Psoas muscle (tissue), 8 donors: ENCODE measurements around the gene C4B. TPM values are rescaled to one million over a fixed set of nuclear protein-coding genes. Genes with fewer than 3 reads are reported as not detected.
A peak's percentile ranks its signal among the peaks of the same experiment; 100 is the strongest.
"Not testable (repeated sequence)": the region's sequence is repeated elsewhere in the genome, so short reads cannot be mapped to it uniquely, and the experiment has no call there.

Source experiments
- ATAC-seq, 4 donors: fragments of 200-7000 bp; cut with Tn5 transposase; one replicate each; pipeline ENCODE4 v1.9.1; 2020; ENCODE audit warnings: moderate library complexity in 3 of 4, mild to moderate bottlenecking in 2 of 4
- DNase-seq, 2 donors: peaks; one replicate each; pipeline ENCODE4 v3.0.0-alpha.2; 2020
- H3K27ac ChIP-seq: fragments of 200-600 bp; one replicate; pipeline ENCODE4 v1.8.0; 2022
- H3K27me3 ChIP-seq, 3 donors: fragments of 200-600 bp in 1 of 3; one replicate each; pipeline versions ENCODE4 v1.6.1 to v1.8.0; 2013 to 2022; ENCODE audit warnings: low read length in 2 of 3, mild to moderate bottlenecking in 2 of 3, moderate library complexity in 1 of 3; ENCODE audit not compliant: insufficient read depth in 3 of 3
- H3K36me3 ChIP-seq, 2 donors: fragments of 200-600 bp in 1 of 2; one replicate each; pipeline versions ENCODE4 v1.6.1 to v1.8.0; 2013 to 2022; ENCODE audit warnings: low read depth in 1 of 2, mild to moderate bottlenecking in 1 of 2, moderate library complexity in 1 of 2; ENCODE audit not compliant: insufficient read depth in 1 of 2
- H3K4me1 ChIP-seq: fragments of 200-600 bp; one replicate; pipeline ENCODE4 v1.8.0; 2022
- H3K4me3 ChIP-seq: fragments of 200-600 bp; one replicate; pipeline ENCODE4 v1.8.0; 2022; ENCODE audit warnings: mild to moderate bottlenecking
- H3K9me3 ChIP-seq: fragments of 200-600 bp; one replicate; pipeline ENCODE4 v1.8.0; 2022
- CTCF ChIP-seq: fragments of 200-600 bp; IDR thresholded peaks from one replicate; pipeline ENCODE4 v1.8.0; 2022; ENCODE audit warnings: antibody characterized with exemption
- WGBS, 3 donors: extraction: QIAGEN DNeasy Blood & Tissue Kit; methylation state at CpG; one replicate each; pipeline versions ENCODE4 v1.1.6 to v1.1.7; 2013; 5-methylcytosine and 5-hydroxymethylcytosine counted together
- intact Hi-C, 2 donors: fragments of 100-400 bp; cut with DNase I; formaldehyde crosslinking; loops; one replicate each; pipeline versions ENCODE4 v1.11.0 to v1.14.2; 2022
- polyA plus RNA-seq, 3 donors: library from polyadenylated mRNA; stranded (reverse); fragments of 200-250 nt; gene quantifications; one replicate each; pipeline ENCODE4 v1.2.3, GENCODE V29; 2013
- total RNA-seq, 4 donors: library from RNA; stranded (reverse); fragmentation: NEBNext Ultra II Directional in 2 of 4; extraction: Animal tissue kit (Norgen Biotek cat#: 25700) in 2 of 4; gene quantifications; one replicate each; pipeline versions ENCODE4 v1.2.1 to v1.2.4, GENCODE V29; 2021 to 2023
- donor health status: healthy with polysubstance abuse.
- donor health status: DM: no; HTN: no; CAD: no; lungs with moderate emphysema.
- donor health status: Bipolar disorder and iron deficiency.
- donor health status: healthy.
- donor health status: DM: yes; HTN: yes; CAD: no.
- donor health status: DM: no; HTN: no; CAD: no.
- donor health status: DM: no; HTN: no; CAD: no.
- donor health status: DM: yes; HTN: yes; CAD: no.

C4B gene
- total and polyA plus RNA-seq, 7 donors, result 2.6 to 12.6 (median 5.6) TPM

DNA sequence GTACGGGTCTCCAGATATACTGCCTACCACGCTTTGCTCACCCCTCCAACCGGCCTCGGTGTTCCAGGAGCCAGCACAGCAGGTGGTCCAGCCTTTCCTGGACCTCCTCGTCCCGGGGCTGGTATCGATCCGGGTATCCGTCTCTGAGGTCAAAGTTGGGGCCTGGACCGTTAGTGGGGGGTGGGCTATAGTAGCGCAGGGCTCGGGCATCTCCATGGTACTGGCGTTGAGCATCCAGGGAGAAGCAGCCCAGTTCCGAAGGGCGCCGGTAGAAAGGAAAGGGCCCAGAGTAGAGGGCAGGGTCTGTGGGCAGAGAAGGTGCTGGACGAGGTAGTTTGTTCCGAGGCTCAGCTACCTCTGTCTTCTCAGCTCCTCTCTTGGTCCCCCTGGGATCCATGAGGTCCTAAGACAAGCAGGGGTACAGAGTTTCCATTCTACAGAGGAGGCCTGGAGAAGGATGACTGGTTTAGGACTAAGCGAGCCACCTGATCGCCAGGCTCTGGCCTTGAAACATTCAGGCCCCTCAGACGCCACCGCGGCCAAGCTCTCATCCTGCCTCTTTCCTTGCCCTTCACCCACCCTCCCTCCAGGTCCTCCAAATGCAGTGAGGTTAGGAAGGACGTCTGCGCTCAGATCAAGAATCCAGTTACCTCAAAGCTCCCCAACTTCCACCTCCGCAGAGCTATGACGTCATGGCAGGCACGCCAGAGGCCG, 43.2 kb upstream of the C4B start:
- peak; percentile 0 to 36 (median 18) for ATAC-seq
- H3K9me3 ChIP-seq, result no peaks in the 10 kb centered on the region
- WGBS, 3 donors, result 16 to 21% (median 19%) methylated on average over 28 to 29 of the region's 29 CpGs
- peaks cover 19% of the 10 kb centered on the region for H3K4me1 ChIP-seq
- H3K27me3 ChIP-seq, result no peaks in the 10 kb centered on the region
- TF ChIP-seq CTCF, result no peak
- intact Hi-C loops, result no loop called here
- DNase-seq, result no peak
- peak overlapping the region; percentile 96 for H3K27ac ChIP-seq
- H3K4me3 ChIP-seq, result peak overlapping the region; percentile 95
- H3K36me3 ChIP-seq, result peaks cover 0 to 48% of the 10 kb centered on the region in 2 donors

GRCh38 chr6:31971993-31972708, 42.4 kb upstream of the C4B start, which contains the start of gene DXO:
Gene DXO, minus strand, starts transcription at chr6:31972138. Its CDS starts 463 bp downstream, at chr6:31971675.
- Histone ChIP-seq H3K36me3 (peaks cover 0 to 40% of the 10 kb centered on the region in 2 donors), H3K9me3 (no peaks in the 10 kb centered on the region), H3K27me3 (no peaks in the 10 kb centered on the region), H3K27ac (peak within 1 kb of the TSS; percentile 96), H3K4me1 (peaks cover 19% of the 10 kb centered on the region), H3K4me3 (peak within 1 kb of the TSS; percentile 95)
- ATAC-seq, result peak; percentile 95 to 96 (median 96)
- DNase-seq, result peak; percentile 96 to 97
- intact Hi-C loops, result no loop called here
- TF ChIP-seq CTCF, result no peak
- WGBS, 3 donors, result 0% methylated on average over 60 to 62 of the region's 62 CpGs

DNA sequence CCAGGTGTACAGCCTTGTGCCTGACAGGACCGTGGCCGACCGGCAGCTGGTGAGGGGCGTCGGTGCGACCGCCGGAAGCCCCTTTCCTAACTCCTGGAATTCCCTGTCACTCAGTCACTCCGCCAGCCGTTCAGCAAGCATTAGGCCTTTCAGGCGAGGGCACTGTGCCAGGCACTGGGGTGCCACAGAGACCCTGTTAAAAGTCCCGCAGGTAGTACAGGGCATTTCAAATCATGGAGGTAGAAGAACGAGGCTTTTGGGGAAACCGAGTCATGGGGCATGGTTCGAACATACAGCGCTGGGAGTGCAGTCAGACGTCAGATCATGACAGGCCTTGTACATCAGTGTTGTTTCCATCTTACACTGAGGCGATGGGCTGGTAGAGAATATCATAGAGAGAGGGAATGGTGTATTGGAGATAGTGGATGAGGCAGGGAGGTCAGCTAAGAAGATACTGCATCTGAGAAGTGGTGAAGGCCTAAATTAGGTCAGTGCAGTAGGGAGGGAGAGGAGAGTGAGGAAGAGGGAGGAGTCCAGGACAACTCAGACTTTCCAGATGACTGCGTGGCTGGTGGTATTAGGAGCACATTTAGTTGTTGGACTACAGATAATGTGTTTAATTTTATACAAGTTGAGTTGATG, 41.8 kb upstream of the C4B start:
- no peak for TF ChIP-seq CTCF
- H3K4me1 ChIP-seq, result peaks cover 19% of the 10 kb centered on the region
- H3K4me3 ChIP-seq, result peak overlapping the region; percentile 95
- intact Hi-C loops, result no loop called here
- H3K36me3 ChIP-seq, result peaks cover 0 to 34% of the 10 kb centered on the region in 2 donors
- H3K27ac ChIP-seq, result peak overlapping the region; percentile 96
- WGBS, 3 donors, result 4 to 6% (median 4%) methylated on average over 19 of the region's 19 CpGs
- H3K27me3 ChIP-seq, result no peaks in the 10 kb centered on the region
- H3K9me3 ChIP-seq, result no peaks in the 10 kb centered on the region
- no peak for DNase-seq
- ATAC-seq, result no peak

DNA sequence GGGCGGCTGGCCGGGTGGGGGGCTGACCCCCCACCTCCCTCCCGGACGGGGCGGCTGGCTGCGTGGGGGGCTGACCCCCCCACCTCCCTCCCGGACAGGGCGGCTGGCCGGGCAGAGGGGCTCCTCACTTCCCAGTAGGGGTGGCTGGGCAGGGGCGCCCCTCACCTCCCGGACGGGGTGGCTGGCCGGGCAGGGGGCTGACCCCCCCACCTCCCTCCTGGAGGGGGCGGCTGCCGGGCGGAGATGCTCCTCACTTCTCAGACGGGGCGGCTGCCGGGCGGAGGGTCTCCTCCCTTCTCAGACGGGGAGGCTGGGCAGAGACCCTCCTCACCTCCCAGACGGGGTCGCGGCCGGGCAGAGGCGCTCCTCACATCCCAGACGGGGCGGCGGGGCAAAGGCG, 38.5 kb upstream of the C4B start:
- Histone ChIP-seq H3K4me1 (peaks cover 14% of the 10 kb centered on the region), H3K36me3 (peaks cover 0 to 21% of the 10 kb centered on the region in 2 donors)
- H3K9me3 ChIP-seq, H3K27me3 ChIP-seq, H3K27ac ChIP-seq, ATAC-seq, intact Hi-C loops, H3K4me3 ChIP-seq: not testable (repeated sequence)
- DNase-seq, result peak in 1 of 2 donors; percentile 47
- 90 to 98% (median 97%) methylated on average over 5 to 28 of the region's 30 CpGs for WGBS, 3 donors
